Left lung (tissue), 10 donors: ENCODE data around the gene MYLK. TPM values are rescaled to one million over a fixed set of nuclear protein-coding genes. Genes with fewer than 3 reads are reported as not detected.
"Not testable (repeated sequence)": the region's sequence is repeated elsewhere in the genome, so short reads cannot be mapped to it uniquely, and the experiment has no call there.

Experiments used
- ATAC-seq: fragments of 200-7000 bp; cut with Tn5 transposase; one replicate; pipeline ENCODE4 v1.9.1; 2020; ENCODE audit warnings: moderate library complexity
- DNase-seq, 4 donors: peaks; one replicate each; pipeline ENCODE4 v3.0.0-alpha.2; 2013 to 2020
- H3K27ac ChIP-seq, 2 donors: fragments of 200-600 bp; sonication (generic) in 1 of 2; one replicate each; pipeline versions ENCODE4 v1.5.0 to v1.8.0; 2020 to 2021
- H3K27me3 ChIP-seq, 2 donors: fragments of 200-600 bp; sonication (generic) in 1 of 2; one replicate each; pipeline versions ENCODE4 v1.5.0 to v1.8.0; 2020 to 2021
- H3K36me3 ChIP-seq, 2 donors: fragments of 200-600 bp; sonication (generic) in 1 of 2; one replicate each; pipeline versions ENCODE4 v1.5.0 to v1.8.0; 2020 to 2021
- H3K4me1 ChIP-seq, 2 donors: fragments of 200-600 bp; one replicate each; pipeline ENCODE4 v1.8.0; 2021
- H3K4me3 ChIP-seq, 2 donors: fragments of 200-600 bp; sonication (generic) in 1 of 2; one replicate each; pipeline versions ENCODE4 v1.5.0 to v1.8.0; 2020 to 2021; ENCODE audit warnings: mild to moderate bottlenecking in 1 of 2
- H3K9me3 ChIP-seq, 2 donors: fragments of 200-600 bp; sonication (generic) in 1 of 2; one replicate each; pipeline versions ENCODE4 v1.5.0 to v1.8.0; 2020 to 2021
- intact Hi-C, 2 donors: fragments of 100-400 bp; cut with DNase I; formaldehyde crosslinking; loops; one replicate each; pipeline versions ENCODE4 v1.11.2 to v1.14.2; 2022
- polyA plus RNA-seq, 6 donors: library from polyadenylated mRNA; unstranded; fragments of 120-200 nt; gene quantifications; one replicate each; pipeline ENCODE4 v1.2.1, GENCODE V29; 2013; ENCODE audit not compliant: insufficient read length in 6 of 6
- total RNA-seq, 2 donors: library from RNA; stranded (reverse); fragmentation: NEBNext Ultra II Directional; extraction: Animal tissue kit (Norgen Biotek cat#: 25700); gene quantifications; one replicate each; pipeline ENCODE4 v1.2.1, GENCODE V29; 2021
- TF ChIP-seq, protein P1 (sequence below), 2 donors: fragments of 200-600 bp; sonication (generic) in 1 of 2; IDR thresholded peaks; one replicate each; pipeline versions ENCODE4 v1.5.0 to v1.8.0; 2021; ENCODE audit warnings: antibody characterized with exemption in 2 of 2
- donor health status: DM: no; HTN: yes; CAD: no.
- donor health status: DM: no; HTN: no; CAD: no.

MYLK gene
- total and polyA plus RNA-seq, 8 donors: 155 to 468 (median 410) TPM

- H3K9me3 ChIP-seq: no peaks in the 10 kb centered on the region
- H3K27me3 ChIP-seq: no peaks in the 10 kb centered on the region
- H3K27ac ChIP-seq: peak overlapping the region; percentile 48 to 79
- H3K4me1 ChIP-seq: peaks cover 4 to 18% of the 10 kb centered on the region in 2 donors
- H3K36me3 ChIP-seq: no peaks in the 10 kb centered on the region
- ATAC-seq (peak; percentile 72), DNase-seq (no peak)
- H3K4me3 ChIP-seq: no peak overlapping the region
- TF ChIP-seq, protein P1, sequence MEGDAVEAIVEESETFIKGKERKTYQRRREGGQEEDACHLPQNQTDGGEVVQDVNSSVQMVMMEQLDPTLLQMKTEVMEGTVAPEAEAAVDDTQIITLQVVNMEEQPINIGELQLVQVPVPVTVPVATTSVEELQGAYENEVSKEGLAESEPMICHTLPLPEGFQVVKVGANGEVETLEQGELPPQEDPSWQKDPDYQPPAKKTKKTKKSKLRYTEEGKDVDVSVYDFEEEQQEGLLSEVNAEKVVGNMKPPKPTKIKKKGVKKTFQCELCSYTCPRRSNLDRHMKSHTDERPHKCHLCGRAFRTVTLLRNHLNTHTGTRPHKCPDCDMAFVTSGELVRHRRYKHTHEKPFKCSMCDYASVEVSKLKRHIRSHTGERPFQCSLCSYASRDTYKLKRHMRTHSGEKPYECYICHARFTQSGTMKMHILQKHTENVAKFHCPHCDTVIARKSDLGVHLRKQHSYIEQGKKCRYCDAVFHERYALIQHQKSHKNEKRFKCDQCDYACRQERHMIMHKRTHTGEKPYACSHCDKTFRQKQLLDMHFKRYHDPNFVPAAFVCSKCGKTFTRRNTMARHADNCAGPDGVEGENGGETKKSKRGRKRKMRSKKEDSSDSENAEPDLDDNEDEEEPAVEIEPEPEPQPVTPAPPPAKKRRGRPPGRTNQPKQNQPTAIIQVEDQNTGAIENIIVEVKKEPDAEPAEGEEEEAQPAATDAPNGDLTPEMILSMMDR (IDR thresholded peaks at IDR 0.05): no peak
- intact Hi-C loops: no loop called here
Measured at GRCh38 chr3:123605789-123606234, 278.3 kb downstream of the MYLK start.

DNA sequence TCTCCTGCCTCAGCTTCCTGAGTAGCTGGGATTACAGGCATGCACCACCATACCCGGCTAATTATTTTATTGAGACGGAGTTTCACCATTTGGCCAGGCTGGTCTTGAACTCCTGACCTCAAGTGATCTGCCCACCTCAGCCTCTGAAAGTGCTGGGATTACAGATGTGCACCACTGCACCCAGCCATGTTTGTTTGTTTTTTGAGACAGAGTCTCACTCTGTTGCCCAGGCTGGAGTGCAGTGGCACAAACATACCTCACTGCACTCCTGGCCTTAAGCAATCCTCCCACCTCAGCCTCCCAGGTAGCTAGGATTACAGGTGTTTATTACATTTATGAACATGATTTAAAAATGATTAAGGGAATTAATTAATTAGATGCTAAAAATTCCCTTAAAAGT, 281.0 kb downstream of the MYLK start:
- H3K4me1 ChIP-seq: peaks cover 4 to 18% of the 10 kb centered on the region in 2 donors
- H3K4me3 ChIP-seq, H3K9me3 ChIP-seq, intact Hi-C loops, H3K36me3 ChIP-seq, ATAC-seq, H3K27me3 ChIP-seq, DNase-seq, H3K27ac ChIP-seq: not testable (repeated sequence)

GRCh38 chr3:123602325-123602724, 281.8 kb downstream of the MYLK start:
- intact Hi-C loops: no loop called here
- TF ChIP-seq, protein P1 (IDR thresholded peaks at IDR 0.05): no peak
- peak; percentile 17 for ATAC-seq

DNA sequence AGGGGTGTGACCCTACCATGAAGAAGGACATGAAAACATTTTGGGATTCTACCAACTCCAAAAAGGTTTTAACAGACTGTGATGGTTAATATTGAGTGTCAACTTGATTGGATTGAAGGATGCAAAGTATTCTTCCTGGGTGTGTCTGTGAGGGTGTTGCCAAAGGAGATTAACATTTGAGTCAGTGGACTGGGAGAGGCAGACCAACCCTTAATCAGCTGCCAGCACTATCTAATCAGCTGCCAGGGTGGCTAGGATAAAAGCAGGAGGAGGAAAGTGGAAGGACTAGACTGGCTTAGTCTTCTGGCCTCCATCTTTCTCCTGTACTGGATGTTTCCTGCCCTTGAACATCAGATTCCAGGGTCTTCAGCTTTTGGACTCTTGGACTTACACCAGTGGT, 283.3 kb downstream of the MYLK start:
- peaks cover 4 to 15% of the 10 kb centered on the region in 2 donors for H3K4me1 ChIP-seq
- DNase-seq, intact Hi-C loops, H3K9me3 ChIP-seq, H3K36me3 ChIP-seq, H3K27ac ChIP-seq, ATAC-seq, H3K4me3 ChIP-seq, H3K27me3 ChIP-seq: not testable (repeated sequence)

More at GRCh38 chr3:123602325-123602724, 281.8 kb downstream of the MYLK start:
- Histone ChIP-seq H3K27ac (no peak overlapping the region), H3K9me3 (no peaks in the 10 kb centered on the region), H3K4me3 (no peak overlapping the region), H3K36me3 (no peaks in the 10 kb centered on the region), H3K27me3 (no peaks in the 10 kb centered on the region), H3K4me1 (peaks cover 4 to 18% of the 10 kb centered on the region in 2 donors)
- DNase-seq: no peak

GRCh38 chr3:123597561-123597960, 286.6 kb downstream of the MYLK start:
- H3K27me3 ChIP-seq: no peaks in the 10 kb centered on the region
- no peaks in the 10 kb centered on the region for H3K9me3 ChIP-seq
- no peak overlapping the region for H3K27ac ChIP-seq
- H3K4me1 ChIP-seq: no peaks in the 10 kb centered on the region
- DNase-seq: no peak
- TF ChIP-seq, protein P1 (IDR thresholded peaks at IDR 0.05): no peak
- no peak overlapping the region for H3K4me3 ChIP-seq
- H3K36me3 ChIP-seq: no peaks in the 10 kb centered on the region
- ATAC-seq: no peak
- intact Hi-C loops: no loop called here

DNA sequence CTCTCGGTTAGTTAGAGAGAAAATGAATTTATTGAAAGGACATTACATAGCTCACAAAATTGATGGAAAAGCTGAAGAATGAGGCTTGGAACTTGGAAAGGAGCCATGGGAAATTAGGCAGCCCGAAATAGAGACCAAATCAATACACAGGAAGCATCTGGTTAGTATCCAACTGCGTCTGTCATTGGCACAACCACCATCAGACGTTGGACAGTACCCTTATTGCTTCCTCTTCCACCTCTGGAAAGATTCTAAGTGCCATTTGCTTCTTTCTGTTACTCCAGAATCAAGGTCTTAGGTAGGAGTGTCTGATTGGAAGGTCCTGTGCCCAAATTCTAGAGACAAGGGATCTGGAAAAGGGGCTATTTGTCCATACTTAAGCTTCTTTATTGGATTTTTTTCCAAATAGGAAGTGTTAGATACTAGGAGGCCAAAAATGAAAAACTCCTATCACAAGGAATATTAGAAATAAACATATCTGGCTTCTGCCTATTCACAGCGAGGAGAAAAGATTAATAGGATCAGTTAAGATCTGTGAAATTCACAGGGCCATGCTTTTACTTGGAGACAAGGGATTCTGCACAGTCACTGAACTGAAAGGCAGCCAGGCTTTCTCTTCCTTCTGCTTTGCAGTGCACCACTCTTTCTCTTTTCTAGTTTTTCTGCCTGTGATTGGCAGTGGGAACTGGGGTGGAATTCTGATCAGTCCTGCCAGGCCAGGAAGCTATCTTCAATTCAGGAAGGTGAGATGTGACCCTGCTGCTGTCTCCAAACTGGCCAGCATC, 288.5 kb downstream of the MYLK start:
- intact Hi-C loops: no loop called here
- H3K4me3 ChIP-seq: no peak overlapping the region
- DNase-seq: no peak
- H3K27me3 ChIP-seq: no peaks in the 10 kb centered on the region
- H3K36me3 ChIP-seq: peaks cover 0 to 5% of the 10 kb centered on the region in 2 donors
- no peak overlapping the region for H3K27ac ChIP-seq
- TF ChIP-seq, protein P1 (IDR thresholded peaks at IDR 0.05): no peak
- no peak for ATAC-seq
- H3K9me3 ChIP-seq: peaks cover 0 to 8% of the 10 kb centered on the region in 2 donors
- no peaks in the 10 kb centered on the region for H3K4me1 ChIP-seq
